ENCODE results near the gene SETSIP.

DNA sequence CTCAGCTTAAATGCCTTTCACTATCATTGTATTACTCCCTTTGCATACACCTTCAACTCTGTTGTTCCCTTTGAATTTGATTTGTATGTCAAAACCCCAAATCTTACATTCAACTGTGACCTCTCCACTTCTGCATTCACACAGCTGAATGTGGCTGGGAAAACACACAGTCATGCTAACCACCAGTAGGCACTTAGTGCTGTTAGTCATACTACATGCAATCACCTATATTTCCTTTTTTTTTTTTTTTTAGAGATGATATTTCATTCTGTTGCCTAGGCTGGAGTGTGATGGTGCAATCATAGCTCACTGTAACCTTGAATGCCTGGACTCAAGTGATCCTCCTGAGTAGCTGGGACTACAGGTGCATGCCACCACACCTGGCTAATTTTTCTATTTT is 21.1 kb upstream of the SETSIP start:
- no peak for TF ChIP-seq ZNF37A (tag by site-specific recombination; IDR thresholded peaks at IDR 0.05)
- no peak for TF ChIP-seq ZNF561 (tag by site-specific recombination; IDR thresholded peaks at IDR 0.05; ENCODE audit: borderline replicate concordance)
- TF ChIP-seq, protein P1, sequence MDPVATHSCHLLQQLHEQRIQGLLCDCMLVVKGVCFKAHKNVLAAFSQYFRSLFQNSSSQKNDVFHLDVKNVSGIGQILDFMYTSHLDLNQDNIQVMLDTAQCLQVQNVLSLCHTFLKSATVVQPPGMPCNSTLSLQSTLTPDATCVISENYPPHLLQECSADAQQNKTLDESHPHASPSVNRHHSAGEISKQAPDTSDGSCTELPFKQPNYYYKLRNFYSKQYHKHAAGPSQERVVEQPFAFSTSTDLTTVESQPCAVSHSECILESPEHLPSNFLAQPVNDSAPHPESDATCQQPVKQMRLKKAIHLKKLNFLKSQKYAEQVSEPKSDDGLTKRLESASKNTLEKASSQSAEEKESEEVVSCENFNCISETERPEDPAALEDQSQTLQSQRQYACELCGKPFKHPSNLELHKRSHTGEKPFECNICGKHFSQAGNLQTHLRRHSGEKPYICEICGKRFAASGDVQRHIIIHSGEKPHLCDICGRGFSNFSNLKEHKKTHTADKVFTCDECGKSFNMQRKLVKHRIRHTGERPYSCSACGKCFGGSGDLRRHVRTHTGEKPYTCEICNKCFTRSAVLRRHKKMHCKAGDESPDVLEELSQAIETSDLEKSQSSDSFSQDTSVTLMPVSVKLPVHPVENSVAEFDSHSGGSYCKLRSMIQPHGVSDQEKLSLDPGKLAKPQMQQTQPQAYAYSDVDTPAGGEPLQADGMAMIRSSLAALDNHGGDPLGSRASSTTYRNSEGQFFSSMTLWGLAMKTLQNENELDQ (tag by site-specific recombination; IDR thresholded peaks at IDR 0.05; ENCODE audit: low read depth) = no peak
- no peak for TF ChIP-seq ZNF16 (tag by site-specific recombination; IDR thresholded peaks at IDR 0.05; ENCODE audit: low read depth)
- TF ChIP-seq, protein P2, sequence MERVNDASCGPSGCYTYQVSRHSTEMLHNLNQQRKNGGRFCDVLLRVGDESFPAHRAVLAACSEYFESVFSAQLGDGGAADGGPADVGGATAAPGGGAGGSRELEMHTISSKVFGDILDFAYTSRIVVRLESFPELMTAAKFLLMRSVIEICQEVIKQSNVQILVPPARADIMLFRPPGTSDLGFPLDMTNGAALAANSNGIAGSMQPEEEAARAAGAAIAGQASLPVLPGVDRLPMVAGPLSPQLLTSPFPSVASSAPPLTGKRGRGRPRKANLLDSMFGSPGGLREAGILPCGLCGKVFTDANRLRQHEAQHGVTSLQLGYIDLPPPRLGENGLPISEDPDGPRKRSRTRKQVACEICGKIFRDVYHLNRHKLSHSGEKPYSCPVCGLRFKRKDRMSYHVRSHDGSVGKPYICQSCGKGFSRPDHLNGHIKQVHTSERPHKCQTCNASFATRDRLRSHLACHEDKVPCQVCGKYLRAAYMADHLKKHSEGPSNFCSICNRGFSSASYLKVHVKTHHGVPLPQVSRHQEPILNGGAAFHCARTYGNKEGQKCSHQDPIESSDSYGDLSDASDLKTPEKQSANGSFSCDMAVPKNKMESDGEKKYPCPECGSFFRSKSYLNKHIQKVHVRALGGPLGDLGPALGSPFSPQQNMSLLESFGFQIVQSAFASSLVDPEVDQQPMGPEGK (tag by site-specific recombination; IDR thresholded peaks at IDR 0.05) = no peak
- no peak for TF ChIP-seq ZSCAN16 (tag by site-specific recombination; IDR thresholded peaks at IDR 0.05)
- no peak for TF ChIP-seq HOXA7 (CRISPR knock-in tag; IDR thresholded peaks at IDR 0.05; ENCODE audit: borderline replicate concordance)
- TF ChIP-seq, protein P3, sequence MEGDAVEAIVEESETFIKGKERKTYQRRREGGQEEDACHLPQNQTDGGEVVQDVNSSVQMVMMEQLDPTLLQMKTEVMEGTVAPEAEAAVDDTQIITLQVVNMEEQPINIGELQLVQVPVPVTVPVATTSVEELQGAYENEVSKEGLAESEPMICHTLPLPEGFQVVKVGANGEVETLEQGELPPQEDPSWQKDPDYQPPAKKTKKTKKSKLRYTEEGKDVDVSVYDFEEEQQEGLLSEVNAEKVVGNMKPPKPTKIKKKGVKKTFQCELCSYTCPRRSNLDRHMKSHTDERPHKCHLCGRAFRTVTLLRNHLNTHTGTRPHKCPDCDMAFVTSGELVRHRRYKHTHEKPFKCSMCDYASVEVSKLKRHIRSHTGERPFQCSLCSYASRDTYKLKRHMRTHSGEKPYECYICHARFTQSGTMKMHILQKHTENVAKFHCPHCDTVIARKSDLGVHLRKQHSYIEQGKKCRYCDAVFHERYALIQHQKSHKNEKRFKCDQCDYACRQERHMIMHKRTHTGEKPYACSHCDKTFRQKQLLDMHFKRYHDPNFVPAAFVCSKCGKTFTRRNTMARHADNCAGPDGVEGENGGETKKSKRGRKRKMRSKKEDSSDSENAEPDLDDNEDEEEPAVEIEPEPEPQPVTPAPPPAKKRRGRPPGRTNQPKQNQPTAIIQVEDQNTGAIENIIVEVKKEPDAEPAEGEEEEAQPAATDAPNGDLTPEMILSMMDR (tag by site-specific recombination; IDR thresholded peaks at IDR 0.05) = no peak
- TF ChIP-seq YY1 (tag by site-specific recombination; IDR thresholded peaks at IDR 0.05) = no peak
